SK-N-DZ (cell line): ENCODE data around the gene PARVA.

Experiments used
- DNase-seq: peaks from one replicate; pipeline ENCODE4 v3.0.0-alpha.2; 2015; ENCODE audit warnings: low spot score

PARVA gene

DNA sequence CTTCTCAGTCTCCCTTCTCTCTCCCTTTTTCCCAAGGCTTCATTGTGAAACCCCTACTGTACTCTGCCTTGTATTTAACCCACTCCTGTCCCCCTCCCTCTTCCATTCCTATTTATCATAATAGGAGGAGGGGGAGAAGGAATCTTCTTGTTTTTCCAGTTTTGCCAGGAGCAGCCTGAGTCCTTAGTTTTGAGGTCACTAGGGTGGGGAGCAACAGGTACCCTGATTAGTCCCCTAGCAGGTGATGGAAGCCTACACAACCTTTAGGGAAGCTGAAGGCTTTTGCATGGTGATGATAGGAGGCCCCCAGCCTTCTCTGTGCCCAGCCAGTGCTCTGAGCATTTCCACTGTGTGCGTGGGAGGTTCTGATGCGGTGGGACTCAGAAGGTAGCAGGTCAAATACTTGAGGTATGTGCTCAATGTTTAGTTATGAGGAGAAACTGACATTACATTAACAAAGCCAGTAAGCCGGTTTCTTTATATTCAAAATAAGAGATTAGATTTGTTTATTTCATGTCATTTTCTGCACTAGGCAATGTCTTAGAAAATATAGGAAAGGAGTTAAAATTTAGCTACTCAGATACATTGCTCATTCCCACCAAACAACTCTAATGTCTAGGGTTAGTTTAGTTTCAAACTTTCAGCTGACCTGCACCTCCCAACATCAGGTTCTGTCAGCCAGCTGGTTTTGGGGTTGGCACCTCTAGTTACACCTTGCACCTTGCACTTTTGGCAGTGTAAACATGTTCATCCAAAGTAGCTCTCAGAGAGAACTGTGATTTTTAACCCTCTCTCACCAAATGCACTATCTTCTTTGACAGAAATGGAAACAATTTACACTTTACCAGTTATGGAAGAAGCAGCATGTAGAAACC lies 26.0 kb downstream of the PARVA start:
- DNase-seq, result no peak

DNA sequence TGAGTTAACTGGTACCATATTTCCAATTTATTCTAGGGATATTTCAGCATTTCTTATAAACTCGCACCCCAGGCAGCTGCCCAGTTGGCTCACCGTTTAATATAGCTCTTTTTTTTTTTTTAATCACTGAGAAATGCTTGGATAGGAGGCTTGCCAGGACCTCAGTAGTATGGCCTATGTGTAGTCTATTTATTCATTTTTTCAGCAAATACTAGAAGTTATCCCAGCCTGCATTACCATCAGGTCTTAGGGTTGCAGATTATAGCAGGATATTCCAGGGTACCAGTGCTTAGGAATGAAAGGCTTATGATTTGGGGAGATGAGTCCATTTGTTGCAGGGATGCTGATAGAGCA lies 26.6 kb downstream of the PARVA start:
- no peak for DNase-seq

DNA sequence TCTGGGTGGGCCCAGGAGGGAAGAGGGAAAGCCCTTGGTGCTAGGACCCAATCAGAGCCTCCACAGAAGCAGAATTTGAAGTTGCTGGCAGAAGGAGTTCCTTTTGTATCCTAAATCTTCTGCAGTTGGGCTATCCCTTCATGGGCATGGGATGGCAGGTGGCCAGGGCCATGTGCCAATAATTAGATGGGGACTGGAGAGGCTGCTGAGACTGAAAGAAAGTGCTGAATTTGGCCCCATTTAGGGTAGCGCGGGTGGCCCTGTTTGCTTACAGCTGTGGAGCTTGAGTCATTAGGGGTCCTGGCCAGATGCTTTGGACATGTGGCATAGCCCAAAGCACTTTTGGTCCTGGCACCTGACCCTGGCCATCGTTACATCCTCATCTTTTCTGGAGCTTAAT lies 27.1 kb downstream of the PARVA start:
- no peak for DNase-seq

DNA sequence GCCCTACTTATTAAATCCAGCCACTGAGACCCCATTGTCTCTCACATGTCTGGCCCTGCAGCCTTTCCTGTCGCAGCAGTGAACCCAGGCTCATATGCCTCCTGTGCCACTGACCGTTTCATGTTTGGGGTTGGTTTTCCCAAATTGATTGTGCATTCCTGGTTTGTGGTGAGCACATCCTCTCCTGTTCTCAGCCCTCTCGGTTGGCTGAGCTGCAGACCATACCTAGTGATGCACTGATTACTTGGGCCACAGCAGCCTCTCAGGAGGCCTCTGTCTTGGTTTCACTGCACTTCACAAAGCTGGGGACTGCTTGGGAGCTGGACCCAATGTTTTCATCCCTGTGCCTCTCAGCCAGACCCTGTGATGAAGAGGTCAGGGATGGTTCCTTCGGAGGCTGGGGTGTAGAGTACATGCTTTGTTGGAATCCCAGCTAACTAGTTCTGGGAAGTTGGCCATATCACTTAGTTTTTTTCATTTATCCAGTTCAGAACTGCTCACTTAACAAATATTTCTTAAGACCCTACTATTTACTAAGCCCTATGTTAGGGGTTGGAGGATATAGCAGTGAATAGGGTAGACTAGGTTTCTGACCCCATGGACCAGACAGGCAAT lies 30.9 kb downstream of the PARVA start:
- no peak for DNase-seq

DNA sequence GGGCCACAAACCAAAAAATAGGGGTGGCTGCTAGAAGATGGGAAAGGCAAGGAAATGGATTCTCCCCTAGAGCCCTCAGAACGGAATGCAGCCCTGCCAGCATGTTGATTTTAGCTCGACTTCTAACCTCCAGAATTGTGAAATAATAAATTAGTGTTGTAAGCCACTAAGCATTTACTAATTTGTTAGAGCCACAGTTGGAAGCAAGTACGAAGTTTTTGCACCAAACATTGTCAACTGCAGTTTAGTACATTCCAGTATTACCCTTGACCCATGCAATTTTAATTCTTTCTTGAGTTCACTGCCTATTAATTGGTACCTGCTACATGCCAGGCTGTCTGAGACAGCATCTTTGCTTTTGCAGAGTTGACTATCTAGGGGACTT lies 32.2 kb downstream of the PARVA start:
- no peak for DNase-seq

DNA sequence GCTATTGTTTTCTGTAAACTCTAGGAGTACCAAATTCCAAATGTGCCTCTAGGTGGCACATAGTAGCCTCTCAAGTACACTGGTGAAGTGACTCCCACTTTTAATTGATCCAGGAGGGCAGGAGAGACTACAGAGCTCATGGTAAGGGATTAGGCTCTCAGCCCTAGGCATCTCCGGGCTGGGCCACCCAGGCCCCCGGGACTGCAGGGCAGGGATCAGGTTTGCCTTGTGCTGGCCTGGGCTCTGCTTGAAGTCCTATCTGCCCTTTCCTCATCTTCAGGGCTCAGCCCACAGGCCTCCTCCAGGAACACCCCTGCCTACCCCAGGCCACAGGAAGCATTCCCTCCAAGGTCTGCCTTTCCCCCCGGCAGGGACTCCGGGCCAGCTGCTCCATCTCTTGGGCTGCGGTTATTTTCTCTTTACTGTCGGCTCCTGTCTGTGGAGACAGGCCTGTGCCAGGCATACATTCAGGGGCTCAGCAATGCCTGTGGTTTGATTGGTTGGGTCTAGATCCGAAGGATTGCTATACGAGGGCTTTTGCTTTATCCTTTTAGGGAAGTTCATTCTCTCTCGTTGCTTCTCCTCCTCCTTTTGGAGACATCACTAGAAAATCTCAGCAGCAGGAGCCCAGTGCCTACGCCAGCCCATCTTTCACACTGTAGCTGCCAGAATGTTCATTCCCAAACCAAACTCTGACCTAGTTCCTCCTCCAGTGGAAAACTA lies 32.8 kb downstream of the PARVA start:
- DNase-seq, result peak; percentile 66

DNA sequence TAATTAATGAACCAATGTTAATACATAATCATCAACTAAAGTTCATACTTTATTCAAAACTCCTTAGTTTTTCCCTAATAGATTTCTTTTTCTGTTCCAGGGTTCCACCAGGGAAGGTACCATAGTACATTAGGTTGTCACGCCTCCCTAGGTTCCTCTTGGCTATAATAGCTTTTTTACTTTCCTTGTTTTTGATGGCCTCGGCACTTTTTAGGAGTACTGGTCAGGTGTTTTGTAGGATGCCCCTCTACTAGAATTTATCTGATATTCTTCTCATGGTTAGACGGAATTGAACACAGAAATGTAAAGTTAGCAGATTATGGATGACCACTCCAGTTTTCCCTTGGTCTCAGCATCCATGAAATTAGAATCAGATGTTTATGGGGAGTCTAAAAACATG lies 34.0 kb downstream of the PARVA start:
- DNase-seq, result no peak

DNA sequence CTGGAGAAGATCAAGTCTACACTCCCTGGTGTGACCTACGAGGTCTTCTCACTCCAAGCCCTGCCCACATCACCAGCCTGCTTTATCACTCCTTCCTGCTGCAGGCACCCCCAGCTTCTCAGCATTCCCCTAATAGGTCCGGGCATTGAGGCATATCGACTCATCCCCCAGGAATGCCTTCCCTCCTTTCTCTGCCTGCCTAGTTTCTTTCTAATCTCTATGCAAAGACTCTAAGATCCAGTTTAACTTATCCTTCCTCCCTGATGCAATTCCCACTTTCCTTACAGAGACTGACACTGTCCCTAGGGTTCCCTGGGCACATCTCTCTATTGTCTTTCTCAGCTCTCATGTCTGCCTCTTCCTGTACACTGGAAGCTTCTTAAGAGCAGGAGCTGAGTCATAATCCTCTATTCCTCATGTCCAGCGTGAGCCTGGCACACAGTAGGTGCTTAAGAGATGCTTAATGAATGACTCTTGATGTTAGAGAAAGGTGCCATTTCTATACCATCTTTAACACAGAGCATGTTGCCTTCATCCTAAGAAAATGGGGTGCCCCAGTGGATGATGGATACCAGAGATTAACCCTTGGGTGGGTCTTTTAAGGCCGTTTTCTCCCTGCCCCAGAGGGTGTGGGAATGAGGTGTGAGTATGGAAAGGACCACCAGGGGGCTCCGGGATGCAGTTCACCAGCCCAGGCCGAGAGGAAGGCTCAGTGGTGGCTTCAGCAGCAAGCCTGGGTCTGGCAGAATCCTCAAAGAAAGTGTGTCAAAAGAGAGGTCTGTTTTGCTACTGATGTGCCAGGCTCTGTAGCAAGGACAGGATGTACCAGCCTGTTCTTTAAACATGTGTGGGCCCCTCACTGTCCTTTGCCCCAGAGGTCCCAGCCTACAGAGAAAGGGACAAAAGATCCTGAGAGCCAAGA lies 34.7 kb downstream of the PARVA start:
- DNase-seq, result peak; percentile 86

DNA sequence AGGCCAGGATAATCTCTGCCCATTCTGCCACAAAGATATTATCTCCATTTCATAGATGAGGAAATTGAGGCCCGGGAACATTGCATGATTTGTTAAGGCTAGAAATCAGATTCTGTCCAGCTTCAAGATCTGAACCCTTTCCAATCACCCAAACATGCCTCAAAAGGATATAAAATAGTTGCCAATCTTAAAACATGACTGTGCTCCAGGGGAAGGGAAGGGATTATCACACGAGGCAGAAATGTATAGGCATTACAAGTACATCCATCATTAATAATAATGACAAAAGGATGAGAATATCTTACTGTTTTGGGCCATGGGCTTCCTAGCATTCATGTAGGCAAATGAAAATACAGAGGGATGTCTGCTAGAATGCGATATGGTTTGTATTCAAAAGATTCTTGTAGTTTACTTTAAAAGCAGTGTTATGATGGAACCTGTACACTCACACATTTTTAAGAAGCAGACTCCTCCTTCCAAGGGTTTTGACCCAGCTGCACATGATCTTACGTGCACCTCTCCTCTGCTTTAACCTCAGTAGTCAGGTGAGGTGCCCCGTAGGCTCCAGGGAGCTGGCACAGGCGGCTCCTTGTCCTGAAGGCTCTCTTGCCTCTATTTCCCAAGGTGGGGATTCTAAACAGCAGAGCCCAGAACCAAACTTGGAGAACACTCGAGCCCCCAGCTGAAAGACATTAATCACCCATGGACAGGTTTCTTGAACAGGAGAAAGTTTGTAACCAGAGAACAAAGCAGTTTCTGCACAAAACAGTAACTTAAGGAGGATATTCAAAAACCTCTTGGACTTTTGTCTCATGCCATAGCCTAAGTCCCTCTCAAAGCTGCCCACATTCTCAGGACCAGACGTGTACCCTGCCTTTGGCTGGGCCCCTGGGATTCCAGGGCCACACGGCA lies 36.0 kb downstream of the PARVA start:
- DNase-seq, result no peak

DNA sequence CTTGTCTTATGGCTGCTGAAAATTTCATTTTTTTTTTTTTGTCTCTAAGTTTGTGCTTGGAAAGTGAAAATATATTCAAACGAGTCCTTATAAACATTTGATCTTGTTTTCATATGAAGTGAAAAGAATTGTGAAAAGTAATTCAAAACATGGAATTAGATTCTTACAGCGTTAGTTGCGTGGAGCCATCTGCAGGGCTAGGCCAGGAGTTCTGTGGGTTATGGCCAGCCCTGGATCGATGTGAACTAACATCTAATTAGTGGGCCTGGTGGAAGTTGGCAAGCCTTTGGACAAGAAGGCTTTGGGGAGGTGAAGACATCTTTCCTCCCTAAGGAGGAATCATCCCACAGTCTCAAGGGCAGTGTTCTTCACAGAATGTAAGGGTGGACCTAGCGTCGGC lies 37.2 kb downstream of the PARVA start:
- DNase-seq, result peak; percentile 28

DNA sequence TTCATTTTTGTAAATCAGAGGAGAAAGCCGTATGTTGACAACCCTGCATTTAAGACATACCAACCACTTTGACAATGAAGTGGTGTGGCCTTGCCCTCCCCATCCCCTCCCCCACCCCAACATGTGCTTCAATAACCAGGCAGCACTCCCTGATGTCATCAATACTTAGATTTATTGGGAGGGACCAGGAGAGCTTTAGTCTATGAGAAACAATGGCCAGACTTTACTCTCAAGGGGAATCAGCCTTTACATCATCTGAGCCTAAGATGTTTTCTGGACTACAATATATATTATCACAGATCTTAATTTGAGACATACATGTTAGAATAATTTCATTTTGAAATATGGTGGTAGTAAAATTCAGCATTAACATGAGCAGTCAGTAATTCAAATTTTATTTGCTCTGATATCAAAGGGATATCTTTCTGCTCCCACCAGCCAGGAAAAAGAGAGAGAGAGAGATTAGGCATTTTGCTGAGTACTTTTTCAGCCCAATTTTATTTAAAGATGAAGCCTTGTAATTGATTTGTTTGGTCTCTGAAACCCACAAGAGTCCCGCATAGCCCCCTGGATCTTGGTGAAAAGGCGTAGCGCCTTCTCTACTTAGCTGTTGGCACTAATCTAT lies 38.1 kb downstream of the PARVA start:
- peak; percentile 68 for DNase-seq

DNA sequence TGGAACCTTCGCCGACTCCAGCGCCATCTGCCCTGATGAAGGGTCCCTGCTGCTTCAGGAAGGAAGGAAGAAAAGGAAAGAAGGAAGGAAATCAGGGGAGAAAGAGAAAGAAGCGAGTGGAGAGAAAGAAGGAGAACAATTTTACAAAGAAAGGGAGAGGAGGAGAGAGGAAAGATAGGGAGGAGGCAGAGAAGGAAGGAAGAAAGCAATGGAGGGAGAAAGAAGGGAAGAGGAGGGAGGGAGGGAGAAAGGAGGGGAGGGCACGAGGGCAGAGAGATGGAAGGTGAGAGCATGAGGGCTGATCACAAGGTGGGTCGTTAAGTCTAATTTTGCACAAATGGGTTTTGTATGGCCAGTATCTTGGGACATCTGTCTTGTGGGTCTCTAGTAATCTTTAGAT lies 39.2 kb downstream of the PARVA start:
- no peak for DNase-seq

DNA sequence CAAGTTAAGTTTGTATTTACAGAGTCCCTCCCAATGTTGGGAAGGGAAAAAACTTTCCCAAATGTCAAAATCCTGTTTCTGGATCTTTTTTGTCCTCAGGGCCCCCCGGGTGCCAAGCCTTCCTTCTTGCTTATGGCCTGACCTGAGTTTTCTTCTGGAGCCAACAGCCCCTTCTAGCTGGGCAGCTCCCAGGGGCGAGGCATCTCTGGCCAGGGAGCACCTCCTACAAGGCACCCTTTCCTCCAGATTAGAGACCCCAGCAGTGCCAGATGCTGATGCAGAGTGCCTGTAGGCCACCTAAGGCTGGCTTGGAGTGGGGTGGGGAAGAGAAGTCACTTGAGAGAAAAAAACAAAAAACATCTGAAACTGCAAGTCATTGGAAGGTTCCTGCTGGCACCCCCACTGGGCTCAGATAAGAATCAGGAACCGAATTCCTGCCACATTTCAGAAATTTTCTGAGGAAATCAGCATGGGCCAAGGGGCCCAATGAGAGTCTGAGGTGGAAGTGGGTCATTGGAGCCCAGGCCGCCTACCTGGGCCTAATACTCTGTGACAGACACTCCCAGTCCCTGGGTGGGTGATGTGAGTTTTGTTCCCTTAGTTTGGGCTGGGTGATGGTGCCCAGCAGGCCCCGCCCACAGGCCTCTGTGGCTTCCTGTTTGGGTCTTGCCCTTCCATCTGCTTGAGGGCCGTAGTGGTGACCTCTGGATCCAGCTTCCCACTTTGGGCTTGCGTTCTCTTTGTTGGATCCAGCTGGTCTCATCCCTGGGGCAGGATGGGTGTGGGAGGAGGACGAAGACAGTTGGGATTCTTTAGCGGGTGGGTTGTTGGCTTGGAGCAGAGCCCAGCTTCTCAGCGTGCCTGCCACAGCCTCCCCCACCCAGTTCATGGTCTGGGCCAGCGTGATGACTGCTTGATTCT lies 40.6 kb downstream of the PARVA start:
- no peak for DNase-seq

DNA sequence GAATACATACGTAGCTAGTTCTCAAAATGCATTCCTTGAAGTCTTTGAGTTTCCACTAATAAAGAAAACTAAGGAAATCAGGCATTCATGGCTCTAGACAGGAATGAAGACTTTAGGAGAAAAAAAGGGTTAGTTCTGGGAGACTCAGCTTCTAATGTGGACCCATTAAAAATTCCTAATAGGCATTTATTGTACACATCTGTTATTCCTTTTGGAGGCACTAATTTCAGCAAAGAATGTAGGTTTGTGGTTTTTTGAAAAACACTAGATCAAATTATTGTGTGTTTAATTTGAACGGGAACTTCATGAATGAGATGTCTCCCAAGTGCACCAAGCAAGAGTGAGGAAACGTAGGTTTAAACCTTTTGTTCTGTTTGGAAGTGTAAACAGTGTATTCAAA lies 42.7 kb downstream of the PARVA start:
- DNase-seq, result no peak

DNA sequence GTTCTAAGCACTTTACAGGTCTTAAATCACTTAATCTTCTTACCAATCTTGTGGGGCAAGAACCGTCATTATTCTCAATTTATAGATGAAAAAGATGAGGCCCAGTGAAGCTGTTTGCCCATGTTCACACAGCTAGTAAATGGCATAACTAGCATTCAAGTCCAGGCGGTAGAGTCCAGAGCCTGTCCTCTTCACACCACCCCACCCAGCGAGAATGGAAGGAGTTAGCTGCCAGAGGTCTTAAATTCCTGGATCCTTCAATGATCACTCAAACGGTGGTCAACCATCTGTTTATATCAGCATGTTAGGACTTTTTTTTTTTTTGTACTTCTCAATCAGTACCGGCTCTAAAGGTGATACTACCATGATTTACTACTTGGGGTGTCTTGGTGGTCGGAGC lies 43.3 kb downstream of the PARVA start:
- DNase-seq, result no peak

DNA sequence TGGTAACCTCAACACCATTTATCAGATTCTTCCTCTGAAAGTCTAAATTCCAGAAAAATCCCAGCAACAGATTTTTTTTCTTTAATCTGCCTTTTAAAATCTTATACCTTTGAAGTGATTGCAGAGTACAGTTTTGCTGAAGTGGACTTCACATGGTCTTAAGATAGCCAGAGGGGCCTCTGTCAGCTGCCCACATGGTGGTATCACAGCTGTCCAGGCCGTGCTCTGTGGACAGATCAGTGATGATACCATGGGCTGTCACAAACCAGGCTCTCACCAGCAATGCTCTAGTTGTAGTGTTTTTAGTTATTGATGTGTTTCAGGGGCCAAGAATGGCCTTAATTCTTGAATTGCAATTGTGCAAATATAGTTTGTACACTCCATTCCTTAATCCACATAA lies 44.0 kb downstream of the PARVA start:
- no peak for DNase-seq

DNA sequence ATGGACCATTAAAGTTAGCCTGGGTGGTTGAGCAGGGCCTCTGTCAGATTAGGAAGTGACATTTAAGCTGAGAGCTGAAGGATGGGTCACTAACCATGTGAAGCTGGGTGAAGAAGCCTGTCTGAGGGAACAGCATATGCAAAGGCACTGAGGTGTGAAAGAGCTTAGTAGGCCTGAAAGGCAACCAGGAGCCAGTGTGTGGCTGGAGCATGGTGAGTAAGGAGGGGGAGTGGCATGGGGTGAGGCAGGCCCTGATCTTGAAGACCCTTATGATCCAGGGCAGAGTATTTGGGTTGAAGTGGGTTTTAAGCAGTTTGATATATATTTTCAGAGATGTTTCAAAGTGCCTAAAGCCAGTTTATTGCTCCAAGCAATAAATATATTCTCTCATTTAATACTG lies 48.8 kb downstream of the PARVA start:
- no peak for DNase-seq

DNA sequence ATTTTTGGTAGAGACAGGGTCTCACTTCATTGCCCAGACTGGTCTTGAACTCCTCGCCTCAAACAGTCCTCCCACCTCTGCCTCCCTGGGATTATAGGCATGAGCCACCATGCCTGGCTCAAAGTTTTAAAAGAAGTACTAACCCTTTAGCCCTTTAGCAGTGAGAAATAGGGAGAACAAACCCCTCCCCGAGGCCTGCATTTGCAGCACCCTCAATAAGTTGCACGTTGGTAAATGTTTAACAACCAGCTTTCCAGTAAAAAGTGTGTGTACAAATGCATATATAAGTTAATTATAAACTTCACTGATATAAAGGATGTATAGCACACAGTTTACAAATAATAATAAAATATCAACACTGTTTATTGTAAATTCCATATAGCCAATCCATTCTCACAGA lies 51.8 kb downstream of the PARVA start:
- DNase-seq, result no peak

DNA sequence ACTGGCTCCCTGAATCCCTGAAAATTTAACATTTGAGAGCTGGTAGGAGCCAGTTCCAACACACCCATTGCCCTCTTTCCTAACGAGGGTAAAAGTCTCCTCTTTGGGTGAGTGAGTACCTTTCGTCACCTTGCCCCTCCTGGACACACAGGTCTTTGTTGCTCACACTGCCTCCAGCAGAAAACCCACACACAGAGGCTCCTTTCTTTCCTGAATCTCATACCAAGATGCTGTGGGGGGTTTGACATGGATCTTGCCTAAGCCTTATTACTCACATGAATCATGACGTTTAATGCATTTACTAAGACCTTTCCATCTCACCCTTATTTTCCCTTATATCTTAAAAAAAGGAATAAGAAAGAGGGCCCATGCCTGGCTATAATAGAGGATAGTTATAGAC lies 53.0 kb downstream of the PARVA start:
- DNase-seq, result no peak
